AG09319 (cell line): ENCODE data around the gene CEBPB.

Experiments used
- DNase-seq: peaks from one replicate; pipeline ENCODE4 v3.0.0-alpha.2; 2010; ENCODE audit warnings: low read depth; ENCODE audit errors: extremely low read depth
- CTCF ChIP-seq: IDR thresholded peaks from 2 replicates; pipeline ENCODE4 v1.5.1; 2011; ENCODE audit warnings: low read depth, mild to moderate bottlenecking, inconsistent platforms, low read length, moderate library complexity

Gene CEBPB

DNA sequence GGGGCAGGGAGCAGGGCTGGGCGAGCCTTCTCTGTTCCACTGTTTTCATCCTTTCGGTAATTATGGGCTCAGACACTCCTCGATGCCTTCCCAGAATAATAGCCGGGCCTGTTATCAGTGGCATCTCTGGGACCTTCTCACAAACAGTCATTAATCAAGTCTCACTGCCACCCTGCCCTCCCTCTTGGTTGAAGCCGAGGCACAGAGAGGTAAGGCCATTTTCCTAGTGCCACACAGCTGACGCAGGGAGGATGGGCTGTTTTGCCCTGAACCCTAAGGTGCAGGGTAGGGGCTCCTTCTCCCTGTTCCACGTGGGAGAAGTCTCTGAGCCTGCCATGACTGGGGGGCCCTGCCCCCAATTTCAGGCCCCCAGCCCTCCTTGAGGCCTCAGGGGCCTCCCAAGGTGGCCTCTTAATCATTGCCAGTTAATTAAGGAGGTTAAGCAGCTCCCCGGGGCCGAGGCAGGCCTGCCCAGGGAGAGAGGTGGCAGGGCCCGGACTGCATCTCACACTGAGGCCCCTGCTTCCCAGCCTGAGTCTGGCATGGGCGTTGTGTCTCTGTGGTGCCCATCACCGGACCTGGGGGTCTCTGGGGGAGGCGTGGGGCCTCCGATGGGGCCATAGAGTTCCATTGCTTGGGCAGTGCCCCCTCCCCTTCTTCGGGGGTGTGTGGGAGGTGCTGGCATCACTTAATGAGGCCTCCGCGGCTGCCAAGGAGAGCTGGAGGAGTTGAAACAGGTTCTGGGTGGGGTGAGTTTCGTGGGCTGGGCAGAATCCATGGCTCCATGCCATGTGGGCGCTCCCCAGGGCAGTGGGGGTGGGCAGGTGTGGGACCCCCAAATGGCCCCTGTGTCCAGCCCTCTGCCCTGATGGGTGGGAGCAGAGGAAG, 42.9 kb downstream of the CEBPB start:
- no peak for TF ChIP-seq CTCF
- no peak for DNase-seq

DNA sequence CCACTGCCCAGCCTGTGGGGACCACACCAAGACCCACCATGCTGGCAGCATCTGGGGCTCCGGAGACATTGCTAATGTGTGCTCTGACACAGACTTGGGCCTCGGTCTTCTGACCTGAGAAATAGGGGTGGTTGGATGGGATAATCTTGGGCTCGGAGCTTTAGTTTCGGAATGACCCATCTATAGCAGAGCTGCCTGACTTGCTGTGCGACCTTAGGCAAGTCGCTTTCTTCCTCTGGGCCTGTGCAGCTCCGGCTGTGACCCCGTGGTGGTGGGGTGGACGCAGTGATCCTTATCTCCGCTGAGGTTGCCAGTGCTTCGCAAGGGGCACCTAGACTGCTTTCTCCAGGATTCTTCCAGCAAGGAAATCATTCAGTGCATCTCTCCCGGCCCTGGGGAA, 43.7 kb downstream of the CEBPB start:
- TF ChIP-seq CTCF, result no peak
- DNase-seq, result no peak

DNA sequence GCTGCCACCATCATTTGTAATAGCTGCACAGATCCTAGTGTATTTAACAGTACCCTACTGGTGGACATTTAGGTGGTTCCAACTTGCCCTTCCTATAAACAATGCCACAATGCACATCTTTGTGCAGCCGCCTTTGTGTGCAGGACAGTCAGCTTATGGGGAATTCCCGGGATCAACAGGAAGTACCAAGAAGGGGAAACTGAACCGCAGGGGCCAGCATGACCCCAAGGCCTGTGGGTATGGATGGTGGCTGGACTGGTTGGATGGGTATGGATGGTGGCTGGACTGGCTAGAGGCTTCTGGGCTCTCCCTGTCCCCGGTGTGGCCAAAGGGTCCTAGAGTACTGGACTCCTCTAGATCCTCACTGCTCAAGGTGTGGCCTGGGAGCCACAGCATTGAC, 46.7 kb downstream of the CEBPB start:
- TF ChIP-seq CTCF, result no peak
- DNase-seq, result no peak

GRCh38 chr20:50238081-50238800, 47.6 kb downstream of the CEBPB start:
- DNase-seq, result no peak
- no peak for TF ChIP-seq CTCF

GRCh38 chr20:50240092-50240491, 49.5 kb downstream of the CEBPB start:
- no peak for DNase-seq
- no peak for TF ChIP-seq CTCF

GRCh38 chr20:50242178-50242514, 51.5 kb downstream of the CEBPB start:
- DNase-seq, result no peak
- TF ChIP-seq CTCF, result no peak
